GM12878 (cell line): Measurements from ENCODE around the gene ABCA13. TPM values are rescaled to one million over a fixed set of nuclear protein-coding genes. Genes with fewer than 3 reads are reported as not detected.

Experiments
- ATAC-seq: fragments of 200-7000 bp; cut with Tn5 transposase; 3 replicates; pipeline ENCODE4 v1.9.1; 2020; ENCODE audit warnings: mild to moderate bottlenecking, moderate library complexity
- BruUV-seq: library from RNA; stranded (reverse); fragments of 400-500 nt; replicated peaks from 2 replicates; lab custom pipeline; 2021; lab: Mats Ljungman, UMichigan
- CTCF ChIA-PET: fragments of 300-600 bp; sonication (Branson Sonifier 250); formaldehyde crosslinking; extraction: SDS; loops from one replicate; lab custom pipeline; 2021; ENCODE audit warnings: inconsistent platforms; lab: Yijun Ruan, JAX
- POLR2A ChIA-PET: fragments of 350-600 bp; formaldehyde crosslinking; extraction: SDS; loops from one replicate; lab custom pipeline; 2021; ENCODE audit warnings: inconsistent platforms; lab: Charles Lee
- RAD21 ChIA-PET: fragments of 300-600 bp; sonication (Branson Sonifier 250); formaldehyde crosslinking; loops from one replicate; lab custom pipeline; 2023; ENCODE audit warnings: antibody characterized with exemption; ENCODE audit not compliant: unreplicated experiment; lab: Charles Lee
- SMC1A ChIA-PET: fragments of 300-600 bp; sonication (Branson Sonifier 250); formaldehyde crosslinking; loops from one replicate; lab custom pipeline; 2023; ENCODE audit not compliant: unreplicated experiment, uncharacterized antibody; lab: Charles Lee
- DNase-seq: peaks from one replicate; pipeline ENCODE4 v3.0.0-alpha.2; 2011; ENCODE audit warnings: low read depth, low spot score
- FAIRE-seq: peaks from 3 replicates; lab custom pipeline; 2011; peaks lifted over from hg19 to GRCh38; lab: Jason Lieb, UNC
- H2AFZ ChIP-seq: 2 replicates; pipeline ENCODE4 v1.6.0; 2011; ENCODE audit warnings: low read depth, low read length, control low read depth; ENCODE audit not compliant: control insufficient read depth
- H3K27ac ChIP-seq: 2 replicates; pipeline ENCODE4 v1.5.1; 2011; ENCODE audit warnings: control low read depth; ENCODE audit not compliant: control insufficient read depth, insufficient read depth
- H3K27me3 ChIP-seq, 2 experiments: replicated peaks in 1 of 2; 2 replicates each; pipeline versions ENCODE4 v1.6.0 to v1.6.1; 2011; ENCODE audit warnings: low read length in 1 of 2; ENCODE audit not compliant: control insufficient read depth in 2 of 2, insufficient read depth in 2 of 2
- H3K36me3 ChIP-seq, 2 experiments: 2 replicates each; pipeline ENCODE4 v1.5.1; 2011; ENCODE audit warnings: low read length in 1 of 2; ENCODE audit not compliant: control insufficient read depth in 2 of 2, insufficient read depth in 2 of 2
- H3K4me1 ChIP-seq: 2 replicates; pipeline ENCODE4 v1.6.1; 2011; ENCODE audit warnings: mild to moderate bottlenecking, low read length, moderate library complexity, mixed read lengths; ENCODE audit not compliant: control insufficient read depth, insufficient read depth
- H3K4me2 ChIP-seq: 2 replicates; pipeline ENCODE4 v1.6.0; 2011; ENCODE audit warnings: control low read depth; ENCODE audit not compliant: control insufficient read depth, insufficient read depth
- H3K4me3 ChIP-seq: fragments of 200-600 bp; sonication (generic); 2 replicates; pipeline ENCODE4 v1.5.1; 2016
- H3K79me2 ChIP-seq: 2 replicates; pipeline ENCODE4 v1.6.0; 2011; ENCODE audit warnings: low read length; ENCODE audit not compliant: control insufficient read depth, insufficient read depth
- H3K9ac ChIP-seq: 2 replicates; pipeline ENCODE4 v1.8.0; 2011; ENCODE audit warnings: low read length, control low read depth, mixed read lengths; ENCODE audit not compliant: control insufficient read depth, insufficient read depth
- H3K9me3 ChIP-seq: replicated peaks from 3 replicates; pipeline ENCODE4 v1.5.1; 2011; ENCODE audit warnings: mild to moderate bottlenecking, low read length; ENCODE audit not compliant: control insufficient read depth, insufficient read depth
- H4K20me1 ChIP-seq: 2 replicates; pipeline ENCODE4 v1.6.0; 2011; ENCODE audit not compliant: control insufficient read depth, insufficient read depth
- CHD2 ChIP-seq: IDR thresholded peaks from 2 replicates; pipeline ENCODE4 v1.6.1; 2011; ENCODE audit warnings: low read depth, low read length, improper control_type of control experiment, borderline replicate concordance
- EED ChIP-seq: sonication (generic); IDR thresholded peaks from 2 replicates; pipeline ENCODE4 v1.6.1; 2016; ENCODE audit warnings: antibody characterized with exemption, low read depth
- EP300 ChIP-seq, 2 experiments: fragments of 150-350 bp in 1 of 2; IDR thresholded peaks; 2 replicates each; pipeline ENCODE4 v1.6.1; 2011 to 2012; ENCODE audit warnings: low read depth in 2 of 2, low read length in 2 of 2, borderline replicate concordance in 1 of 2, improper control_type of control experiment in 1 of 2, inconsistent platforms in 1 of 2; ENCODE audit not compliant: control insufficient read depth in 1 of 2
- ESRRA ChIP-seq: IDR thresholded peaks from 2 replicates; pipeline ENCODE4 v1.6.1; 2012; ENCODE audit warnings: mild to moderate bottlenecking, low read length, improper control_type of control experiment
- GABPA ChIP-seq: IDR thresholded peaks from 2 replicates; pipeline ENCODE4 v1.6.1; 2014; ENCODE audit warnings: antibody characterized with exemption, low read depth, mild to moderate bottlenecking, inconsistent platforms
- LARP7 ChIP-seq: fragments of 450-650 bp; IDR thresholded peaks from 2 replicates; pipeline ENCODE4 v1.6.1; 2017; ENCODE audit warnings: mild to moderate bottlenecking
- POLR2A ChIP-seq: IDR thresholded peaks from 2 replicates; pipeline ENCODE4 v1.6.1; 2011; ENCODE audit warnings: low read depth, mild to moderate bottlenecking, low read length
- RAD21 ChIP-seq: IDR thresholded peaks from 2 replicates; pipeline ENCODE4 v1.6.1; 2011; ENCODE audit warnings: mild to moderate bottlenecking, low read depth, low read length, moderate library complexity; ENCODE audit not compliant: insufficient read depth
- SIX5 ChIP-seq: IDR thresholded peaks from 2 replicates; pipeline ENCODE4 v1.6.1; 2011; ENCODE audit warnings: mild to moderate bottlenecking, low read depth, low read length, moderate library complexity; ENCODE audit not compliant: severe bottlenecking
- STAT3 ChIP-seq: IDR thresholded peaks from 2 replicates; pipeline ENCODE4 v1.6.1; 2011; ENCODE audit warnings: low read depth, low read length, improper control_type of control experiment
- ZBED1 ChIP-seq: IDR thresholded peaks from 2 replicates; pipeline ENCODE4 v1.6.1; 2016; ENCODE audit warnings: borderline replicate concordance
- ZNF24 ChIP-seq: fragments of 450-650 bp; IDR thresholded peaks from 2 replicates; pipeline ENCODE4 v1.6.1; 2017; ENCODE audit warnings: antibody characterized with exemption, mild to moderate bottlenecking
- WGBS: methylation state at CpG from one replicate; pipeline ENCODE4 v1.1.6; 2016; ENCODE audit warnings: low lambda C conversion rate; ENCODE audit not compliant: insufficient replicate concordance, insufficient coverage; ENCODE audit errors: missing lambda C conversion rate; 5-methylcytosine and 5-hydroxymethylcytosine counted together
- in situ Hi-C: fragments of 300-500 bp; cut with MboI; formaldehyde crosslinking; loops from 9 replicates; pipeline ENCODE4 v1.14.3; 2018; ENCODE audit warnings: mixed read lengths
- intact Hi-C: fragments of 100-400 bp; cut with micrococcal nuclease; formaldehyde crosslinking; loops from one replicate; pipeline ENCODE4 v1.14.2; 2022; ENCODE audit not compliant: unreplicated experiment
- polyA plus RNA-seq, 11 experiments: library from polyadenylated mRNA; depleted of rRNA in 4 of 11; unstranded in 6 of 11; stranded (reverse) in 5 of 11; fragments of >200 nt; fragmentation: Nextera tagmentation in 4 of 11; fragmentation: Illumina TruSeq in 1 of 11; extraction: Ambion mirVana in 4 of 11; extraction: Trizol in 1 of 11; gene quantifications; 1 replicate in 1 of 11; 2 replicates in 10 of 11; pipeline versions ENCODE4 v1.2.1 to v1.2.3, GENCODE V29; 2011 to 2016; ENCODE audit warnings: inconsistent platforms in 2 of 11, missing spikeins in 2 of 11, low read depth in 1 of 11
- total RNA-seq, 4 experiments: library from RNA; depleted of rRNA in 3 of 4; stranded (reverse); fragments of >200 nt in 3 of 4; fragmentation: Illumina TruSeq in 1 of 4; extraction: Trizol in 1 of 4; gene quantifications; 2 replicates each; pipeline versions ENCODE4 v1.2.1 to v1.2.3, GENCODE V29; 2013 to 2021
- TF ChIP-seq, protein P1 (sequence below): fragments of 450-650 bp; IDR thresholded peaks from 2 replicates; pipeline ENCODE4 v1.6.1; 2016; ENCODE audit warnings: mild to moderate bottlenecking
- TF ChIP-seq, protein P2 (sequence below): fragments of 450-650 bp; IDR thresholded peaks from 2 replicates; pipeline ENCODE4 v1.6.1; 2017; ENCODE audit warnings: mild to moderate bottlenecking, moderate library complexity
- TF ChIP-seq, protein P3 (sequence below): IDR thresholded peaks from 2 replicates; pipeline ENCODE4 v1.6.1; 2011; ENCODE audit warnings: mild to moderate bottlenecking, low read depth, low read length, moderate library complexity; ENCODE audit not compliant: insufficient replicate concordance

Gene ABCA13
- total and polyA plus RNA-seq, 10 of the 15 experiments (the other 5 are each of a cell fraction or from before 2014, with no cell fraction given), result under 0.01 to 0.98 (median 0.04) TPM; not detected in 2

DNA sequence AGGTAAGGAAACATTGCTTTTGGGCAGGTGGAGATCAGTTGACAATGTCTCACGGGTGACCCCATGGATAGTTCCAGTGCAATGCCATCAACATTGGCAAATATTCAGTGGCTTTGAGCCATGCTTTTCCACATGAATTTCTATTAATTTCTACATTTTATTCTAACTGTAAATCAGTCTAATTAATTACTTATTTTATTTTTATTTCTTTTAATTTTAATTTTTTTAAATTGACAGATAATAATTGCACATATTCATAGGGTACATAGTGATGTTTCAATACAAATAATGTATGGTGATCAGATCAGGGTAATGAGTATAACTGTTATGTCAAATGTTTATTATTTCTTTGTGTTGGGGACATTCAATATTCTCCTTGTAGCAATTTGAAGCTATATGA is 3.8 kb downstream of the ABCA13 start:
- Histone ChIP-seq H3K4me3 (no peak overlapping the region), H4K20me1 (no peaks in the 10 kb centered on the region), H3K4me1 (no peaks in the 10 kb centered on the region), H3K4me2 (no peak overlapping the region), H3K9ac (no peak overlapping the region), H3K9me3 (no peaks in the 10 kb centered on the region), H2AFZ (no peak overlapping the region), H3K36me3 (no peaks in the 10 kb centered on the region), H3K27ac (no peak overlapping the region), H3K27me3 (no peaks in the 10 kb centered on the region), H3K79me2 (no peaks in the 10 kb centered on the region)
- TF ChIP-seq GABPA, result no peak
- TF ChIP-seq LARP7, result no peak
- TF ChIP-seq, protein P1, sequence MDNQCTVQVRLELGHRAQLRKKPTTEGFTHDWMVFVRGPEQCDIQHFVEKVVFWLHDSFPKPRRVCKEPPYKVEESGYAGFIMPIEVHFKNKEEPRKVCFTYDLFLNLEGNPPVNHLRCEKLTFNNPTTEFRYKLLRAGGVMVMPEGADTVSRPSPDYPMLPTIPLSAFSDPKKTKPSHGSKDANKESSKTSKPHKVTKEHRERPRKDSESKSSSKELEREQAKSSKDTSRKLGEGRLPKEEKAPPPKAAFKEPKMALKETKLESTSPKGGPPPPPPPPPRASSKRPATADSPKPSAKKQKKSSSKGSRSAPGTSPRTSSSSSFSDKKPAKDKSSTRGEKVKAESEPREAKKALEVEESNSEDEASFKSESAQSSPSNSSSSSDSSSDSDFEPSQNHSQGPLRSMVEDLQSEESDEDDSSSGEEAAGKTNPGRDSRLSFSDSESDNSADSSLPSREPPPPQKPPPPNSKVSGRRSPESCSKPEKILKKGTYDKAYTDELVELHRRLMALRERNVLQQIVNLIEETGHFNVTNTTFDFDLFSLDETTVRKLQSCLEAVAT, result no peak
- no peak for TF ChIP-seq CHD2
- TF ChIP-seq EP300 (IDR thresholded peaks at IDR 0.05; ENCODE audit: borderline replicate concordance in 1 of 2, control insufficient read depth in 1 of 2, low read depth in 2 of 2, low read length in 2 of 2), result no peak
- TF ChIP-seq, protein P2, sequence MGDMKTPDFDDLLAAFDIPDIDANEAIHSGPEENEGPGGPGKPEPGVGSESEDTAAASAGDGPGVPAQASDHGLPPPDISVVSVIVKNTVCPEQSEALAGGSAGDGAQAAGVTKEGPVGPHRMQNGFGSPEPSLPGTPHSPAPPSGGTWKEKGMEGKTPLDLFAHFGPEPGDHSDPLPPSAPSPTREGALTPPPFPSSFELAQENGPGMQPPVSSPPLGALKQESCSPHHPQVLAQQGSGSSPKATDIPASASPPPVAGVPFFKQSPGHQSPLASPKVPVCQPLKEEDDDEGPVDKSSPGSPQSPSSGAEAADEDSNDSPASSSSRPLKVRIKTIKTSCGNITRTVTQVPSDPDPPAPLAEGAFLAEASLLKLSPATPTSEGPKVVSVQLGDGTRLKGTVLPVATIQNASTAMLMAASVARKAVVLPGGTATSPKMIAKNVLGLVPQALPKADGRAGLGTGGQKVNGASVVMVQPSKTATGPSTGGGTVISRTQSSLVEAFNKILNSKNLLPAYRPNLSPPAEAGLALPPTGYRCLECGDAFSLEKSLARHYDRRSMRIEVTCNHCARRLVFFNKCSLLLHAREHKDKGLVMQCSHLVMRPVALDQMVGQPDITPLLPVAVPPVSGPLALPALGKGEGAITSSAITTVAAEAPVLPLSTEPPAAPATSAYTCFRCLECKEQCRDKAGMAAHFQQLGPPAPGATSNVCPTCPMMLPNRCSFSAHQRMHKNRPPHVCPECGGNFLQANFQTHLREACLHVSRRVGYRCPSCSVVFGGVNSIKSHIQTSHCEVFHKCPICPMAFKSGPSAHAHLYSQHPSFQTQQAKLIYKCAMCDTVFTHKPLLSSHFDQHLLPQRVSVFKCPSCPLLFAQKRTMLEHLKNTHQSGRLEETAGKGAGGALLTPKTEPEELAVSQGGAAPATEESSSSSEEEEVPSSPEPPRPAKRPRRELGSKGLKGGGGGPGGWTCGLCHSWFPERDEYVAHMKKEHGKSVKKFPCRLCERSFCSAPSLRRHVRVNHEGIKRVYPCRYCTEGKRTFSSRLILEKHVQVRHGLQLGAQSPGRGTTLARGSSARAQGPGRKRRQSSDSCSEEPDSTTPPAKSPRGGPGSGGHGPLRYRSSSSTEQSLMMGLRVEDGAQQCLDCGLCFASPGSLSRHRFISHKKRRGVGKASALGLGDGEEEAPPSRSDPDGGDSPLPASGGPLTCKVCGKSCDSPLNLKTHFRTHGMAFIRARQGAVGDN, result no peak
- TF ChIP-seq EED, result no peak
- TF ChIP-seq ZNF24, result no peak
- TF ChIP-seq, protein P3, sequence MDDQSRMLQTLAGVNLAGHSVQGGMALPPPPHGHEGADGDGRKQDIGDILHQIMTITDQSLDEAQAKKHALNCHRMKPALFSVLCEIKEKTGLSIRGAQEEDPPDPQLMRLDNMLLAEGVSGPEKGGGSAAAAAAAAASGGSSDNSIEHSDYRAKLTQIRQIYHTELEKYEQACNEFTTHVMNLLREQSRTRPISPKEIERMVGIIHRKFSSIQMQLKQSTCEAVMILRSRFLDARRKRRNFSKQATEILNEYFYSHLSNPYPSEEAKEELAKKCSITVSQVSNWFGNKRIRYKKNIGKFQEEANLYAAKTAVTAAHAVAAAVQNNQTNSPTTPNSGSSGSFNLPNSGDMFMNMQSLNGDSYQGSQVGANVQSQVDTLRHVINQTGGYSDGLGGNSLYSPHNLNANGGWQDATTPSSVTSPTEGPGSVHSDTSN, result no peak
- no peak for TF ChIP-seq ZBED1
- no peak for TF ChIP-seq STAT3
- TF ChIP-seq POLR2A, result no peak
- TF ChIP-seq SIX5, result no peak
- TF ChIP-seq ESRRA, result no peak
- TF ChIP-seq RAD21, result no peak
- ATAC-seq (no peak), DNase-seq (no peak), FAIRE-seq (no peak)
- ChIA-PET SMC1A (no interaction called here), RAD21 (no interaction called here), POLR2A (no interaction called here), CTCF (no interaction called here)
- no TSS peak for BruUV-seq
- intact Hi-C loops, result no loop called here
- in situ Hi-C loops, result no loop called here
- 74% methylated on average over 1 of the region's 1 CpG for WGBS
